Mesothelial cell of epicardium (in vitro differentiated cells): ENCODE results near the gene DDX20. TPM values are rescaled to one million over a fixed set of nuclear protein-coding genes. Genes with fewer than 3 reads are reported as not detected.

Source experiments
- DNase-seq, 2 experiments: peaks; one replicate each; pipeline ENCODE4 v3.0.0; 2021; ENCODE audit warnings: low spot score in 2 of 2; ENCODE audit not compliant: unreplicated experiment in 2 of 2
- H3K27ac Mint-ChIP-seq: 2 replicates; pipeline ENCODE4 v1.8.0; 2021; ENCODE audit warnings: mixed read lengths
- H3K27me3 Mint-ChIP-seq: 2 replicates; pipeline ENCODE4 v1.8.0; 2021; ENCODE audit warnings: low read depth, mixed read lengths
- H3K36me3 Mint-ChIP-seq: 2 replicates; pipeline ENCODE4 v1.8.0; 2021; ENCODE audit warnings: mixed read lengths
- H3K4me1 Mint-ChIP-seq: 2 replicates; pipeline ENCODE4 v1.8.0; 2021; ENCODE audit warnings: mixed read lengths
- H3K4me3 Mint-ChIP-seq: 2 replicates; pipeline ENCODE4 v1.8.0; 2021; ENCODE audit warnings: mild to moderate bottlenecking, moderate library complexity, mixed read lengths
- H3K9me3 Mint-ChIP-seq: 2 replicates; pipeline ENCODE4 v1.8.0; 2021; ENCODE audit warnings: mixed read lengths
- CTCF ChIP-seq: fragments of 200-600 bp; sonication (generic); IDR thresholded peaks from one replicate; pipeline ENCODE4 v1.5.0; 2021; ENCODE audit warnings: antibody characterized with exemption; ENCODE audit not compliant: unreplicated experiment
- total RNA-seq: library from RNA; stranded (reverse); gene quantifications from 3 replicates; pipeline ENCODE4 v1.2.1, GENCODE V29; 2021

DDX20 gene
- total RNA-seq, 1 donor from 2014 or later: 16.5 TPM

GRCh38 chr1:111802110-111802509 is 46.4 kb downstream of the DDX20 start:
- TF ChIP-seq CTCF: no peak
- no peak overlapping the region for H3K27ac Mint-ChIP-seq
- no peaks in the 10 kb centered on the region for H3K9me3 Mint-ChIP-seq
- H3K4me1 Mint-ChIP-seq: no peaks in the 10 kb centered on the region
- no peak for DNase-seq
- H3K4me3 Mint-ChIP-seq: no peak overlapping the region
- H3K36me3 Mint-ChIP-seq: no peaks in the 10 kb centered on the region
- H3K27me3 Mint-ChIP-seq: peaks cover 13% of the 10 kb centered on the region

- DNase-seq: no peak
- TF ChIP-seq CTCF: no peak
Measured at GRCh38 chr1:111802984-111803383, 47.3 kb downstream of the DDX20 start.

GRCh38 chr1:111803951-111804350 is 48.2 kb downstream of the DDX20 start:
- Mint-ChIP-seq H3K27me3 (peaks cover 13% of the 10 kb centered on the region), H3K9me3 (no peaks in the 10 kb centered on the region), H3K27ac (no peak overlapping the region), H3K36me3 (no peaks in the 10 kb centered on the region), H3K4me3 (no peak overlapping the region), H3K4me1 (no peaks in the 10 kb centered on the region)
- TF ChIP-seq CTCF: no peak
- no peak for DNase-seq

More at GRCh38 chr1:111802984-111803383, 47.3 kb downstream of the DDX20 start:
- H3K9me3 Mint-ChIP-seq: no peaks in the 10 kb centered on the region
- no peaks in the 10 kb centered on the region for H3K4me1 Mint-ChIP-seq
- no peak overlapping the region for H3K27ac Mint-ChIP-seq
- H3K4me3 Mint-ChIP-seq: no peak overlapping the region
- no peaks in the 10 kb centered on the region for H3K36me3 Mint-ChIP-seq
- peaks cover 13% of the 10 kb centered on the region for H3K27me3 Mint-ChIP-seq

GRCh38 chr1:111804776-111805175 is 49.1 kb downstream of the DDX20 start:
- H3K9me3 Mint-ChIP-seq: no peaks in the 10 kb centered on the region
- no peak overlapping the region for H3K27ac Mint-ChIP-seq
- TF ChIP-seq CTCF: no peak
- H3K27me3 Mint-ChIP-seq: peaks cover 10% of the 10 kb centered on the region
- H3K4me1 Mint-ChIP-seq: no peaks in the 10 kb centered on the region
- no peak overlapping the region for H3K4me3 Mint-ChIP-seq
- DNase-seq: no peak
- no peaks in the 10 kb centered on the region for H3K36me3 Mint-ChIP-seq

- Mint-ChIP-seq H3K4me1 (no peaks in the 10 kb centered on the region), H3K36me3 (no peaks in the 10 kb centered on the region), H3K27me3 (peaks cover 12% of the 10 kb centered on the region), H3K4me3 (no peak overlapping the region), H3K27ac (no peak overlapping the region), H3K9me3 (no peaks in the 10 kb centered on the region)
- TF ChIP-seq CTCF: no peak
- DNase-seq: no peak
Measured at GRCh38 chr1:111805251-111805650, 49.5 kb downstream of the DDX20 start.

- Mint-ChIP-seq H3K27ac (no peak overlapping the region), H3K9me3 (no peaks in the 10 kb centered on the region), H3K4me3 (no peak overlapping the region), H3K27me3 (peaks cover 5% of the 10 kb centered on the region), H3K4me1 (no peaks in the 10 kb centered on the region), H3K36me3 (no peaks in the 10 kb centered on the region)
- DNase-seq: no peak
- TF ChIP-seq CTCF: no peak
Measured at GRCh38 chr1:111811891-111812290, 56.2 kb downstream of the DDX20 start.
